Left ventricle myocardium inferior (tissue), 1 donor: ENCODE results near the gene OAS3. TPM values are rescaled to one million over a fixed set of nuclear protein-coding genes. Genes with fewer than 3 reads are reported as not detected.

Experiments used
- DNase-seq: peaks from one replicate; pipeline ENCODE4 v3.0.0-alpha.2; 2020
- H3K27ac ChIP-seq: fragments of 200-600 bp; replicated peaks from 2 replicates; pipeline ENCODE4 v1.8.0; 2021
- H3K27me3 ChIP-seq: fragments of 200-600 bp; 2 replicates; pipeline ENCODE4 v1.8.0; 2021; ENCODE audit warnings: low read depth
- H3K36me3 ChIP-seq: fragments of 200-600 bp; 2 replicates; pipeline ENCODE4 v1.8.0; 2021
- H3K4me1 ChIP-seq: fragments of 200-600 bp; 2 replicates; pipeline ENCODE4 v1.8.0; 2021
- H3K4me3 ChIP-seq: fragments of 200-600 bp; 2 replicates; pipeline ENCODE4 v1.8.0; 2021; ENCODE audit warnings: mild to moderate bottlenecking, moderate library complexity
- H3K9me3 ChIP-seq: fragments of 200-600 bp; replicated peaks from 2 replicates; pipeline ENCODE4 v1.8.0; 2021
- intact Hi-C: fragments of 100-400 bp; cut with micrococcal nuclease; formaldehyde crosslinking; loops from one replicate; pipeline ENCODE4 v1.11.0; 2022
- total RNA-seq: library from RNA; stranded (reverse); fragmentation: NEBNext Ultra II Directional; extraction: Animal tissue kit (Norgen Biotek cat#: 25700); gene quantifications from one replicate; pipeline ENCODE4 v1.2.1, GENCODE V29; 2021
- TF ChIP-seq, protein P1 (sequence below): fragments of 200-600 bp; IDR thresholded peaks from 2 replicates; pipeline ENCODE4 v1.8.0; 2021; ENCODE audit warnings: antibody characterized with exemption, mild to moderate bottlenecking, borderline replicate concordance
- donor health status: DM: no; HTN: yes; CAD: no; lungs with severe emphysema.

OAS3 gene
- total RNA-seq, 1 donor from 2014 or later, result 5.4 TPM

DNA sequence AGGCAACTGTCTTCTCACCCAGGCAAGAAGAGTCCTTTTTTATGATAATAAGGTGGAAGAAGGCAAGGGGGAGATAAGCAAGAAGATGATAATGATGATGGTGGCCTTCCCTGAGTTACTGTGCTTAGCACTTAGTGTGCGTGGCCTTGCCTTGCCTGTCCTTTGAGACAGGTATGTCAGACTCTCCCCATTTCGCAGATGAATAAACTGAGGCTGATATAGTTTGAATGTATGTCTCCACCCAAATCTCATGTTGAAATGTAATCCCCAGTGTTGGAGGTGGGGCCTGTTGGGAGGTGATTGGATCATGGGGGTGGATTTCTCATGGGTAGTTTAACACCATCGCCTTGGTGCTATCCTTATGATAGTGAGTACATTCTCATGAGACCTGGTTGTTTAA is 8.6 kb upstream of the OAS3 start:
- peaks cover 6% of the 10 kb centered on the region for H3K9me3 ChIP-seq
- no peaks in the 10 kb centered on the region for H3K4me1 ChIP-seq
- no peaks in the 10 kb centered on the region for H3K27me3 ChIP-seq
- H3K4me3 ChIP-seq, result no peak overlapping the region
- TF ChIP-seq, protein P1, sequence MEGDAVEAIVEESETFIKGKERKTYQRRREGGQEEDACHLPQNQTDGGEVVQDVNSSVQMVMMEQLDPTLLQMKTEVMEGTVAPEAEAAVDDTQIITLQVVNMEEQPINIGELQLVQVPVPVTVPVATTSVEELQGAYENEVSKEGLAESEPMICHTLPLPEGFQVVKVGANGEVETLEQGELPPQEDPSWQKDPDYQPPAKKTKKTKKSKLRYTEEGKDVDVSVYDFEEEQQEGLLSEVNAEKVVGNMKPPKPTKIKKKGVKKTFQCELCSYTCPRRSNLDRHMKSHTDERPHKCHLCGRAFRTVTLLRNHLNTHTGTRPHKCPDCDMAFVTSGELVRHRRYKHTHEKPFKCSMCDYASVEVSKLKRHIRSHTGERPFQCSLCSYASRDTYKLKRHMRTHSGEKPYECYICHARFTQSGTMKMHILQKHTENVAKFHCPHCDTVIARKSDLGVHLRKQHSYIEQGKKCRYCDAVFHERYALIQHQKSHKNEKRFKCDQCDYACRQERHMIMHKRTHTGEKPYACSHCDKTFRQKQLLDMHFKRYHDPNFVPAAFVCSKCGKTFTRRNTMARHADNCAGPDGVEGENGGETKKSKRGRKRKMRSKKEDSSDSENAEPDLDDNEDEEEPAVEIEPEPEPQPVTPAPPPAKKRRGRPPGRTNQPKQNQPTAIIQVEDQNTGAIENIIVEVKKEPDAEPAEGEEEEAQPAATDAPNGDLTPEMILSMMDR, result no peak
- peaks cover 5% of the 10 kb centered on the region for H3K36me3 ChIP-seq
- no peak overlapping the region for H3K27ac ChIP-seq
- DNase-seq, result no peak
- intact Hi-C loops, result no loop called here

GRCh38 chr12:112930350-112930749 is 7.9 kb upstream of the OAS3 start:
- peaks cover 8% of the 10 kb centered on the region for H3K9me3 ChIP-seq
- no peaks in the 10 kb centered on the region for H3K4me1 ChIP-seq
- TF ChIP-seq, protein P1, result no peak
- H3K27me3 ChIP-seq, result no peaks in the 10 kb centered on the region
- intact Hi-C loops, result no loop called here
- DNase-seq, result no peak
- no peak overlapping the region for H3K4me3 ChIP-seq
- H3K36me3 ChIP-seq, result peaks cover 5% of the 10 kb centered on the region
- H3K27ac ChIP-seq, result no peak overlapping the region

GRCh38 chr12:112932485-112933128 is 5.7 kb upstream of the OAS3 start:
- no peak for DNase-seq
- TF ChIP-seq, protein P1, result no peak
- Histone ChIP-seq H3K36me3 (peaks cover 5% of the 10 kb centered on the region), H3K4me1 (no peaks in the 10 kb centered on the region), H3K9me3 (peaks cover 17% of the 10 kb centered on the region), H3K27me3 (no peaks in the 10 kb centered on the region), H3K4me3 (no peak overlapping the region), H3K27ac (no peak overlapping the region)
- intact Hi-C loops, result no loop called here

GRCh38 chr12:112933129-112933505 is 5.2 kb upstream of the OAS3 start:
- Histone ChIP-seq H3K36me3 (peaks cover 4% of the 10 kb centered on the region), H3K27me3 (no peaks in the 10 kb centered on the region), H3K4me1 (no peaks in the 10 kb centered on the region), H3K27ac (no peak overlapping the region), H3K4me3 (no peak overlapping the region), H3K9me3 (peaks cover 15% of the 10 kb centered on the region)
- no peak for DNase-seq
- TF ChIP-seq, protein P1, result no peak
- intact Hi-C loops, result no loop called here

GRCh38 chr12:112936264-112936663 is 2.0 kb upstream of the OAS3 start:
- no peak overlapping the region for H3K27ac ChIP-seq
- TF ChIP-seq, protein P1, result no peak
- DNase-seq, result no peak
- peaks cover 11% of the 10 kb centered on the region for H3K9me3 ChIP-seq
- no peak overlapping the region for H3K4me3 ChIP-seq
- H3K36me3 ChIP-seq, result no peaks in the 10 kb centered on the region
- H3K4me1 ChIP-seq, result peaks cover 20% of the 10 kb centered on the region
- intact Hi-C loops, result no loop called here
- peaks cover 20% of the 10 kb centered on the region for H3K27me3 ChIP-seq
